C4-2B (cell line): ENCODE data around the gene SCN2A.

Experiments used
- H3K27ac ChIP-seq: fragments of 450-650 bp; 2 replicates; pipeline ENCODE4 v1.5.1; 2017
- ZFX ChIP-seq: fragments of 450-650 bp; IDR thresholded peaks from 2 replicates; pipeline ENCODE4 v1.6.1; 2017
- TF ChIP-seq, protein P1 (sequence below): fragments of 450-650 bp; conservative IDR thresholded peaks from 2 replicates; pipeline ENCODE4 v1.5.1; 2017; ENCODE audit warnings: mild to moderate bottlenecking

SCN2A gene

DNA sequence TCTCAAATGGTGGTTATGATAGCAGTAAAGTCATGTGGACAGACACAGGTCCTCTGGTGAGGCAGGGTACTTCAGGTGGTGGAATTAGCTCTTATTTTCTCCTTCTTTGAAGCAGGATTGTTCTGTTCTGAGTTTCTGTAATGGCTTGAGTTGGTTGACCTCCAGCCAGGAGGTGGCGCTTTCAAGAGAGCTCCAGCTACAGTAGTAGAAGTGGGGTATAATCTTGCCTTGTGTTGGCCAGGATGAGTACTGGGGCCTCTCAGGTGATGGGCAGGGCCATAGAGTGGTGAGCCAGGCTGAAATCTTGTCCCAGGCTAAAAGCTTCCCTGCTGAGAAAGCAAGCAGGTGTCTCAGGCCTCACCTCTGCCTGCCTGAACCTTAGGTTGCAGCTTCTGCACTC, 177.8 kb downstream of the SCN2A start:
- TF ChIP-seq ZFX: no peak
- TF ChIP-seq, protein P1, sequence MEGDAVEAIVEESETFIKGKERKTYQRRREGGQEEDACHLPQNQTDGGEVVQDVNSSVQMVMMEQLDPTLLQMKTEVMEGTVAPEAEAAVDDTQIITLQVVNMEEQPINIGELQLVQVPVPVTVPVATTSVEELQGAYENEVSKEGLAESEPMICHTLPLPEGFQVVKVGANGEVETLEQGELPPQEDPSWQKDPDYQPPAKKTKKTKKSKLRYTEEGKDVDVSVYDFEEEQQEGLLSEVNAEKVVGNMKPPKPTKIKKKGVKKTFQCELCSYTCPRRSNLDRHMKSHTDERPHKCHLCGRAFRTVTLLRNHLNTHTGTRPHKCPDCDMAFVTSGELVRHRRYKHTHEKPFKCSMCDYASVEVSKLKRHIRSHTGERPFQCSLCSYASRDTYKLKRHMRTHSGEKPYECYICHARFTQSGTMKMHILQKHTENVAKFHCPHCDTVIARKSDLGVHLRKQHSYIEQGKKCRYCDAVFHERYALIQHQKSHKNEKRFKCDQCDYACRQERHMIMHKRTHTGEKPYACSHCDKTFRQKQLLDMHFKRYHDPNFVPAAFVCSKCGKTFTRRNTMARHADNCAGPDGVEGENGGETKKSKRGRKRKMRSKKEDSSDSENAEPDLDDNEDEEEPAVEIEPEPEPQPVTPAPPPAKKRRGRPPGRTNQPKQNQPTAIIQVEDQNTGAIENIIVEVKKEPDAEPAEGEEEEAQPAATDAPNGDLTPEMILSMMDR: 0 out of 2 replicates have a peak, but pooled peaks have one; percentile 15
- peak overlapping the region; percentile 68 for H3K27ac ChIP-seq

DNA sequence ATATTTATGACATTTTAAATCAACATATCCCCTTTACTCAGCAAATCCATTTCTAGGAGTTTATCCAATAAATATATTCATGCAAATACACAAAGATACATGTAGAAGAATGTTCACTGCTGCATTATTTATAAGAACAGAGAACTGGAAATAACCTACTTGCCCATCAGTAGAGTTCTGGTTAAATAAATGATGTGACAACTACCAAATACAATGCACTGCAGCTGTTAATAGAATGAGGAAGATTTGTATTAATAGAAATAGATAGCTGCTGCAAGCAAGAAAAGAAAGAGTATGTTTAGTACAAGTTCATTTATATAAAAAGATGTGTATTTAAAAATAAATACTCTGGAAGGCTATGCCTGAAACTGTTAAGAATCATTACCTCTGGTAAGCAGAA, 181.0 kb downstream of the SCN2A start:
- no peak for TF ChIP-seq ZFX
- TF ChIP-seq, protein P1: no peak

DNA sequence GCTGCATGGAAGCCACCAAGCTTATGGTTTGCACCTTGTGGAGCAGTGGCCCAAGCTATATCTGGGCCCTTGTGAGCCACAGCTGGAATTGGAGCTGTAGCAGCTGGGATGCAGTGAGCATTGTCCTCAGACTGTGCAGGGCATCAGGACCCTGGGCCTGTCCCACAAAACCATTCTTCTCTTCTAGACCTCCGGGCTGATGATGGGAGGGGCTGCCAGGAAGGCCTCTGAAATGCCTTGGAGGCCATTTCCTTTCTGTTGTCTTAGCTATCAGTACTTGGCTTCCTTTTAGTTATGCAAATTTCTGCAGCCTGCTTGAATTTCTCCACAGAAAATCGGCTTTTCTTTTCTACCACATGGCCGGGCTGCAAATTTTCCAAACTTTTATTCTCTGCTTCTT, 183.9 kb downstream of the SCN2A start:
- no peak for TF ChIP-seq ZFX
- TF ChIP-seq, protein P1: no peak
- no peak overlapping the region for H3K27ac ChIP-seq

More for the DNA sequence above, 181.0 kb downstream of the SCN2A start:
- no peak overlapping the region for H3K27ac ChIP-seq

DNA sequence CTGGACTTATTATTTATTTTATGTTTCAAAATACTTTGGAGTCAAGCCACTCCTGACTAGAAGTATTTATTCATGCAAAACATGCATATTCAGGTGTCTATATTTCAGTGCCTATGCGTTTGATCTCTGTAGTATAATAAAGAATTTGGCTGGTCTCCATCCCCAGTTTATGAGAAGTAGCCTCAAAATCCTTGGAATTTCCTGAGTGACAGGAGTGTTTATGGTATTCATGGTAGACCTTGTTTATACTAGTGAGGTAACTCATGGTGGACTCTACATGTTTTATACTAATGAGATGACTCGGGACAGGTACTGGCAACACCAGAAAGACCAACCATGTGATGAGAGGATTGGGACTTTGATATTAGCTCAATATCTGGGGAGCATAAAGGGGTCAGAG, 186.3 kb downstream of the SCN2A start:
- no peak for TF ChIP-seq ZFX
- TF ChIP-seq, protein P1: no peak
- no peak overlapping the region for H3K27ac ChIP-seq

DNA sequence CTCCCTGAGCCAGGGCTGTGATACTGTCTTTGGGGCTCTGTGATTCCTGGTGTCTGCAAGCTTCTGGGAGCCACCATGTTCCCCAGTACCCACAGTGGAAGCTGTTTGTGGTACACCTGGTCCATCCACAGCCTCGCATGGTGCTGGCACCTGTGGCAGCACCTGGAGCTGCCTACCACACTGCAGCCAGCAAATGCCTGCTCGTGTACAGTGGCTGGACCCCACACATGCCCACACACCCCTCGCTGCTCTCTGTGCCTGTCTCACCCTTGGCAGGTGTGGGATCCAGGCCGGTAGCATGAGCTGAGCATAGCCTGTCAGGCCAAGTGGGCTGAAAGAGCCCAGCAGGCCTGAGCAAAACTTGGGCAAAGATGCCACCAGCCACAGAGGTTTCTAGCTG, 188.5 kb downstream of the SCN2A start:
- TF ChIP-seq, protein P1: no peak
- no peak for TF ChIP-seq ZFX

DNA sequence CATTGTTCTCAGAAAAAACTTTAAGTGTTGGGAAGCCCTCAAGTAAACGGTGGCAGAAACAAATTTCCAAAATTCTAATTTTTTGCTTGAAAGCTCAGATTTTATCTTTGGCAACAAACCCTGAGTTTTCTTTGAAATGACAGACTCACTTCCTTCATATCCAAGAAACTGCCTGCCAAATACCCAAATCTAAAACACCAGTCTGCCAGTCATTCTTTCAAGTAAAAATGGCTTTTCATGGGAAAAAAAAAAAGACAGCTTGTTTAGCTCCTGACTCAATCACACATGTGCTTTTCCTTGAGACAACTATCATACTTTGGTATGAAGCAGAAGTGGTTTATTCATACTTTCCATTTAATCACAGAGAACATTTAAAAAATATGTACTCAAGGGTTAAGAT, 189.7 kb downstream of the SCN2A start:
- H3K27ac ChIP-seq: no peak overlapping the region
- TF ChIP-seq ZFX: no peak

More for the DNA sequence above, 188.5 kb downstream of the SCN2A start:
- no peak overlapping the region for H3K27ac ChIP-seq

DNA sequence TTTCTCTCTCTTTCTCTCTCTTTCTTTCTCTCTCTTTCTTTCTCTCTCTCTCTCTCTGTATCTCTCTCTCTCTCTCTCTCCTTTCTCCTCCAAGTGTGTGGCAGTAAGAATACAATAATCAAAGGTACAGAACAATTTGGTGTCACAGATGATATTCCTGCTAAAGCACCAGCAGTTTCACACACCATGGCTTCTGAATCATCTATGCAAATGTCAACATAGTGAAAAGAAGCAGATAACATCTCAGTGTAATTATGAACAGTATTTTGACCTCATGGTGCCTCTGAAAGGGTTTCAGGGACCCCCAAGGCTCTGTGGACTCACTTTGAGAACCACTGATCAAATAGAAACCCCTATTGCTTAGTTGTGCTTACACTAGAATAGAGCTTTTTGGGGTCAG, 191.8 kb downstream of the SCN2A start:
- TF ChIP-seq, protein P1: no peak
- TF ChIP-seq ZFX: no peak
- no peak overlapping the region for H3K27ac ChIP-seq

DNA sequence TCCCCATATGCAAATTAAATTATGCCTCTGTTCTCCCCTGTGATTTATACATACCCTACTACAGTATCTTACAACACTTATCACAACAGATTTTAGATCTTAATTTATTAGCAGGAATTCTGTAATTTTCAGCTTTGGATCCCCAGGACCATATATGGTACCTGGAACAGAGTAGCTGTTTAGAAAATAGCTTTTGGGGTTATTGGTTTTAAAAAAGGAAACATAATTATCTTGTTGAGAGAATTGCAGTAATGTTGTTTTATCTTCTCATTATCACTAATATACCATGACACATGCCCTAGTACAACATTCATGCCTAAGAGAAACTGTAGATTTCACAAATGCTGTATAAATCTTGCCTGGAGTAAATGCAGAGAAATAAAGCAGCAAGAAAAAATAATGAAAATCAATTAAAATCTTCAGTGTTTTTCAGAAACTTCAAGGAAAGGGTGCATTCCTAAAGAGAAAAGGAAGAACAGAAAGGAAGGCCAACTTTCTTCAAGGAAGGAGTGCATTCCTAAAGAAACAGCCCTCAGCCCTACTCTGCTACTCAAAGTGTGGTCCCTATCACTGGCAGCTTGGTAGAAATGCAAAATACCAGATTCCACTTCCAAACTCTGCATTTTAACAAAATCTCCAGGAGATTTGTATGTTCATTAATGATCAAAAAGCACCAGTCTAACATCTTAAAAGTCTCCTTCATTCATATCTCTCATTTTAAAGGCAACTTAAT, 193.2 kb downstream of the SCN2A start:
- TF ChIP-seq, protein P1: no peak
- TF ChIP-seq ZFX: no peak
- H3K27ac ChIP-seq: no peak overlapping the region
